Lower lobe of right lung (tissue), 2 donors: Measurements from ENCODE around the gene SNAP91. TPM values are rescaled to one million over a fixed set of nuclear protein-coding genes. Genes with fewer than 3 reads are reported as not detected.

Source experiments
- ATAC-seq, 2 donors: fragments of 200-7000 bp; cut with Tn5 transposase; one replicate each; pipeline ENCODE4 v1.9.1; 2020 to 2022; ENCODE audit warnings: mild to moderate bottlenecking in 2 of 2, moderate library complexity in 2 of 2
- DNase-seq: peaks from one replicate; pipeline ENCODE4 v3.0.0-alpha.2; 2020
- H3K27ac ChIP-seq: fragments of 200-600 bp; one replicate; pipeline ENCODE4 v1.8.0; 2022
- H3K27me3 ChIP-seq: fragments of 200-600 bp; one replicate; pipeline ENCODE4 v1.8.0; 2022; ENCODE audit warnings: low read depth
- H3K36me3 ChIP-seq: fragments of 200-600 bp; one replicate; pipeline ENCODE4 v1.8.0; 2022; ENCODE audit warnings: mild to moderate bottlenecking
- H3K4me1 ChIP-seq: fragments of 200-600 bp; one replicate; pipeline ENCODE4 v1.8.0; 2022
- H3K4me3 ChIP-seq: fragments of 200-600 bp; one replicate; pipeline ENCODE4 v1.8.0; 2022; ENCODE audit warnings: mild to moderate bottlenecking
- H3K9me3 ChIP-seq: fragments of 200-600 bp; one replicate; pipeline ENCODE4 v1.8.0; 2022
- CTCF ChIP-seq: fragments of 200-600 bp; IDR thresholded peaks from one replicate; pipeline ENCODE4 v1.8.0; 2022; ENCODE audit warnings: antibody characterized with exemption, mild to moderate bottlenecking
- intact Hi-C: fragments of 100-400 bp; cut with DNase I; formaldehyde crosslinking; loops from one replicate; pipeline ENCODE4 v1.11.0; 2022
- total RNA-seq: library from RNA; stranded (reverse); fragmentation: NEBNext Ultra II Directional; extraction: Animal tissue kit (Norgen Biotek cat#: 25700); gene quantifications from one replicate; pipeline ENCODE4 v1.2.1, GENCODE V29; 2021
- donor health status: DM: no; HTN: yes; CAD: no; lungs with severe emphysema.

SNAP91 gene
- total RNA-seq, 1 donor from 2014 or later: not detected

DNA sequence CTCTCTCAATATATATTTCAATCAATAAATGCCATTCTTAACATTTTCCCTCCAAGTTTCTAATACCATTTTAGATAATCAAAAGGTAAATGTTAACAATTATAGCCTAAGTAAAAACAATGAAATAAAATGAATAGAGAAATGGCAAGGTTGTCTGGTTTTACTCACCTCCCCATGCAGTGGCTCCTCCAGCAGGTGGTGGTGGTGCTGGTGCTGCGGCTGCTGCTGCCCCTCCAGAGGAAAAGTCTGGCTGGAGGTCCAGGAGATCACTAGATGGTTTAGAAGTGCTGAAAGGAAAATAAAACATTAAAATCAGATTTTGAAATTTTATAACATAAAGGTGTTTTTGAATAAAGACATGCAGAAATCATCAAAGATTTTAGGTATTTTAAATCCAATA is 103.4 kb downstream of the SNAP91 start:
- H3K4me1 ChIP-seq: no peaks in the 10 kb centered on the region
- H3K9me3 ChIP-seq: no peaks in the 10 kb centered on the region
- H3K36me3 ChIP-seq: no peaks in the 10 kb centered on the region
- DNase-seq: no peak
- TF ChIP-seq CTCF: no peak
- intact Hi-C loops: no loop called here
- no peaks in the 10 kb centered on the region for H3K27me3 ChIP-seq
- no peak overlapping the region for H3K27ac ChIP-seq
- no peak for ATAC-seq
- H3K4me3 ChIP-seq: no peak overlapping the region

DNA sequence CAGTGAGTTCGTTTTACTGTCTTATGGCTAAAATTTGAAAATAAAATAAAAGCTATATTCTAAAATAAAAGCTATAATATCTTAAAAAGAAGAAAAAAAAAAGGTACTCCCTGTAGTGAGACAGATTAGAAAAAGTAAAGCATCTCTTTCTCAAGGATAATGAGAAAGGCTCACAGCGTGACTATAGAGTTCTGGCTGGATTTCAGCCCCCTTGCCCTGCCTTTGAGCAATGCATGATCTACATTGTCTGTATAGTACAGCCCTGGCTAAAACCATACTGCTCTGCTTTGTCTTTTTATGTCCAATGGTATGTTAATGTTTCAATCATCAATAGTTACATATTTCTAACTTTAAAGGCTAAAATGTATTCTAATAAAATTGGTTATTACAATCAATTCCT is 105.3 kb downstream of the SNAP91 start:
- H3K9me3 ChIP-seq: no peaks in the 10 kb centered on the region
- H3K4me1 ChIP-seq: no peaks in the 10 kb centered on the region
- H3K4me3 ChIP-seq: no peak overlapping the region
- intact Hi-C loops: no loop called here
- no peak for ATAC-seq
- no peak overlapping the region for H3K27ac ChIP-seq
- no peaks in the 10 kb centered on the region for H3K27me3 ChIP-seq
- no peaks in the 10 kb centered on the region for H3K36me3 ChIP-seq
- TF ChIP-seq CTCF: no peak
- DNase-seq: no peak

DNA sequence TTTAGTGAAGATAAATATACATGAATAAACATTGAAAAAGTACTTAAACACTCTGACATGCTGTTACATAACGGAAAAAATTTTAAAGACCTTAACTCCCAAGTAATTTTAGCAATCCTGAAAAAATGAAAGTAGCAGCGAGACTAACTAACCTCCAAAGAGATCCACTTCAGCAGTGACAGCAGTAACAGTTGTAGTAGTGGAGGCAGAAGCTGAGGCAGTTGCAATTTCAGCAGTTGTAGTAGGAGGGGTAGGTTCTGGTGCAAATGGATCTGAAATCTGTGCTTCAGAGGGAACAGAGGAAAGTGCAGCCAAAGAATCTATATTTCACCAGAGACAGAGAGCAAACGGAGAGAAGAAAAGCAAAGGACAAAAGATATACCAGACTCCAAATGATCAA is 107.8 kb downstream of the SNAP91 start:
- Histone ChIP-seq H3K4me1 (no peaks in the 10 kb centered on the region), H3K27ac (no peak overlapping the region), H3K36me3 (no peaks in the 10 kb centered on the region), H3K4me3 (no peak overlapping the region), H3K9me3 (no peaks in the 10 kb centered on the region), H3K27me3 (no peaks in the 10 kb centered on the region)
- TF ChIP-seq CTCF: no peak
- ATAC-seq (no peak), DNase-seq (no peak)
- intact Hi-C loops: no loop called here

DNA sequence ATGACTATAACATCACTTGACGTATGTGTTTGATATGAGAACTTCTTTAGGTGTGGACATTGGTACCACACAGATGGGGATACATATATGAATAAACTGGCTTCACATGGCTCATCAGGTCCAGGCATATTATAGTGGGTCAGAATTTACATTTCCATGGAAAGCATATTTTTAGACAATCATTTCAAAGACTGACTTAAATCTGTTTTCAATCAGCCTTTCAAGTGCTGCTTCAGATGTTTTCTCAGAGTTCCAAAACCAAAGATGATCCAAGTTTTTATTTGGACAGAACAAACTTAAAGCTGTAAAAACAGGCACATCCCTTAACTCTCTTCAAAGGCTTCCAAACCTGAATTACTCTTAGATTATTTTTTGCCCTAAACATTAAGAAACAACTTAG is 108.4 kb downstream of the SNAP91 start:
- no peaks in the 10 kb centered on the region for H3K9me3 ChIP-seq
- no peaks in the 10 kb centered on the region for H3K27me3 ChIP-seq
- H3K4me1 ChIP-seq: no peaks in the 10 kb centered on the region
- no peak for TF ChIP-seq CTCF
- ATAC-seq (no peak), DNase-seq (no peak)
- H3K27ac ChIP-seq: no peak overlapping the region
- no peaks in the 10 kb centered on the region for H3K36me3 ChIP-seq
- H3K4me3 ChIP-seq: no peak overlapping the region
- intact Hi-C loops: no loop called here

DNA sequence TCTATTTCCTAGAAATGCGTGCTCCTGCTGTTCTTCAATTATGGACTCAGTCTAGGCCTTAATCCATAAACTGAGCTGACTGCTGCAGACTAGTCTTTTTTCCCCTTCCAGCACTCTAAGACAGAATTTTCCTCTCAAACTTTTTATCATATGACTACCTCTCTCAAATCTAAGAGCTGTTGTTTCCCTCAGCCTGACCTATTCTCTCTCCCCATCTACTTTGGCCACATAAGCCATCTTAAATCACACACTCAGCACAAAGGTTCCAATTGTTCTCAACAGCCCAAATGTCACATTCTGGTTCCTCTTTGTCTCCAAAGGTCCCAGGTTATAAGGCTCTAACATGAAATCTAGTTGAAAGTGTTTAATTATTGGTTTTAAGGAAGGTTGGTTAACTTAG is 111.4 kb downstream of the SNAP91 start:
- H3K36me3 ChIP-seq: no peaks in the 10 kb centered on the region

More for the DNA sequence above, 111.4 kb downstream of the SNAP91 start:
- no peak for DNase-seq
- Histone ChIP-seq H3K9me3 (no peaks in the 10 kb centered on the region), H3K27me3 (no peaks in the 10 kb centered on the region), H3K27ac (no peak overlapping the region), H3K4me1 (no peaks in the 10 kb centered on the region), H3K4me3 (no peak overlapping the region)
- no peak for ATAC-seq
- intact Hi-C loops: no loop called here
- TF ChIP-seq CTCF: no peak
